ENCODE data around the gene PVALB.

- TF ChIP-seq, protein P1, sequence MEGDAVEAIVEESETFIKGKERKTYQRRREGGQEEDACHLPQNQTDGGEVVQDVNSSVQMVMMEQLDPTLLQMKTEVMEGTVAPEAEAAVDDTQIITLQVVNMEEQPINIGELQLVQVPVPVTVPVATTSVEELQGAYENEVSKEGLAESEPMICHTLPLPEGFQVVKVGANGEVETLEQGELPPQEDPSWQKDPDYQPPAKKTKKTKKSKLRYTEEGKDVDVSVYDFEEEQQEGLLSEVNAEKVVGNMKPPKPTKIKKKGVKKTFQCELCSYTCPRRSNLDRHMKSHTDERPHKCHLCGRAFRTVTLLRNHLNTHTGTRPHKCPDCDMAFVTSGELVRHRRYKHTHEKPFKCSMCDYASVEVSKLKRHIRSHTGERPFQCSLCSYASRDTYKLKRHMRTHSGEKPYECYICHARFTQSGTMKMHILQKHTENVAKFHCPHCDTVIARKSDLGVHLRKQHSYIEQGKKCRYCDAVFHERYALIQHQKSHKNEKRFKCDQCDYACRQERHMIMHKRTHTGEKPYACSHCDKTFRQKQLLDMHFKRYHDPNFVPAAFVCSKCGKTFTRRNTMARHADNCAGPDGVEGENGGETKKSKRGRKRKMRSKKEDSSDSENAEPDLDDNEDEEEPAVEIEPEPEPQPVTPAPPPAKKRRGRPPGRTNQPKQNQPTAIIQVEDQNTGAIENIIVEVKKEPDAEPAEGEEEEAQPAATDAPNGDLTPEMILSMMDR (IDR thresholded peaks at IDR 0.05; ENCODE audit: insufficient read depth, low read length, poor library complexity, severe bottlenecking) = no peak
- no peak for TF ChIP-seq EZH2phosphoT487 (conservative IDR thresholded peaks at IDR 0.05; ENCODE audit: low read length)
These were observed 22.7 kb upstream of the PVALB start for GRCh38 chr22:36839356-36840073.
